H9 (cell line): Measurements from ENCODE around the gene GPR68. TPM values are rescaled to one million over a fixed set of nuclear protein-coding genes. Genes with fewer than 3 reads are reported as not detected.
"Not testable (repeated sequence)": the region's sequence is repeated elsewhere in the genome, so short reads cannot be mapped to it uniquely, and the experiment has no call there.

Experiments
- DNase-seq: peaks from one replicate; pipeline ENCODE4 v3.0.0-alpha.2; 2017
- H2AFZ ChIP-seq: one replicate; pipeline ENCODE4 v1.6.1; 2013; ENCODE audit warnings: mild to moderate bottlenecking, low read length, control low read depth, moderate library complexity
- H2AK5ac ChIP-seq: 2 replicates; pipeline ENCODE4 v1.6.1; 2013; ENCODE audit warnings: low read length, control low read depth, mixed read lengths; ENCODE audit not compliant: insufficient read length
- H2BK120ac ChIP-seq: one replicate; pipeline ENCODE4 v1.6.1; 2013; ENCODE audit warnings: low read depth, mild to moderate bottlenecking, low read length, control low read depth, inconsistent platforms; ENCODE audit not compliant: poor library complexity, severe bottlenecking
- H2BK12ac ChIP-seq: 2 replicates; pipeline ENCODE4 v1.6.1; 2013; ENCODE audit warnings: low read length, control low read depth, mixed read lengths, low read depth; ENCODE audit not compliant: insufficient read length
- H2BK15ac ChIP-seq: 2 replicates; pipeline ENCODE4 v1.6.1; 2013; ENCODE audit warnings: low read depth, low read length, control low read depth
- H2BK20ac ChIP-seq: one replicate; pipeline ENCODE4 v1.6.1; 2013; ENCODE audit warnings: low read depth, mild to moderate bottlenecking, low read length, control low read depth, inconsistent platforms; ENCODE audit not compliant: poor library complexity, severe bottlenecking
- H2BK5ac ChIP-seq: 2 replicates; pipeline ENCODE4 v1.6.1; 2013; ENCODE audit warnings: low read length, control low read depth, mixed read lengths; ENCODE audit not compliant: insufficient read length
- H3K14ac ChIP-seq: 2 replicates; pipeline ENCODE4 v1.6.1; 2013; ENCODE audit warnings: low read length, control low read depth; ENCODE audit not compliant: insufficient read depth
- H3K18ac ChIP-seq: 2 replicates; pipeline ENCODE4 v1.6.1; 2013; ENCODE audit warnings: low read depth, mild to moderate bottlenecking, mixed read lengths, low read length, control low read depth; ENCODE audit not compliant: insufficient read length
- H3K23ac ChIP-seq: 2 replicates; pipeline ENCODE4 v1.6.1; 2013; ENCODE audit warnings: low read length, control low read depth, mixed read lengths, low read depth; ENCODE audit not compliant: insufficient read length
- H3K23me2 ChIP-seq: 2 replicates; pipeline ENCODE4 v1.6.1; 2013; ENCODE audit warnings: low read depth, mild to moderate bottlenecking, mixed read lengths, low read length, control low read depth; ENCODE audit not compliant: insufficient read length, poor library complexity, severe bottlenecking
- H3K27ac ChIP-seq: 2 replicates; pipeline ENCODE4 v1.5.1; 2013; ENCODE audit warnings: low read length, control low read depth, mixed read lengths, low read depth; ENCODE audit not compliant: insufficient read length
- H3K27me3 ChIP-seq: 2 replicates; pipeline ENCODE4 v1.6.1; 2013; ENCODE audit warnings: low read length, control low read depth, inconsistent platforms; ENCODE audit not compliant: insufficient read depth
- H3K4ac ChIP-seq: 2 replicates; pipeline ENCODE4 v1.6.1; 2013; ENCODE audit warnings: low read depth, mild to moderate bottlenecking, control low read depth, inconsistent platforms, low read length, moderate library complexity
- H3K4me1 ChIP-seq: 2 replicates; pipeline ENCODE4 v1.6.1; 2013; ENCODE audit warnings: low read length, control low read depth, inconsistent platforms; ENCODE audit not compliant: insufficient read depth
- H3K4me2 ChIP-seq: 2 replicates; pipeline ENCODE4 v1.6.1; 2013; ENCODE audit warnings: low read length, control low read depth, mixed read lengths; ENCODE audit not compliant: insufficient read length, insufficient read depth
- H3K56ac ChIP-seq: 2 replicates; pipeline ENCODE4 v1.6.1; 2013; ENCODE audit warnings: low read depth, mild to moderate bottlenecking, mixed read lengths, low read length, control low read depth; ENCODE audit not compliant: insufficient read length
- H3K79me1 ChIP-seq: 2 replicates; pipeline ENCODE4 v1.6.1; 2013; ENCODE audit warnings: low read depth, mild to moderate bottlenecking, moderate library complexity, low read length, control low read depth, inconsistent platforms; ENCODE audit not compliant: insufficient read depth, poor library complexity, severe bottlenecking
- H3K79me2 ChIP-seq: 2 replicates; pipeline ENCODE4 v1.6.1; 2013; ENCODE audit warnings: low read length, control low read depth, inconsistent platforms; ENCODE audit not compliant: insufficient read depth
- H3K9ac ChIP-seq: 2 replicates; pipeline ENCODE4 v1.6.1; 2013; ENCODE audit warnings: low read length, control low read depth, mixed read lengths; ENCODE audit not compliant: insufficient read length; ENCODE audit errors: extremely low read depth
- H3K9me3 ChIP-seq: one replicate; pipeline ENCODE4 v1.6.1; 2013; ENCODE audit warnings: low read depth, low read length, inconsistent platforms; ENCODE audit not compliant: control insufficient read depth
- H3T11ph ChIP-seq: one replicate; pipeline ENCODE4 v1.6.1; 2013; ENCODE audit warnings: mild to moderate bottlenecking, low read length, control low read depth, inconsistent platforms
- H4K20me1 ChIP-seq: one replicate; pipeline ENCODE4 v1.6.1; 2013; ENCODE audit not compliant: control insufficient read depth, insufficient read length, insufficient read depth
- H4K5ac ChIP-seq: 2 replicates; pipeline ENCODE4 v1.6.1; 2013; ENCODE audit warnings: low read depth, mild to moderate bottlenecking, mixed read lengths, low read length, control low read depth; ENCODE audit not compliant: insufficient read length
- H4K8ac ChIP-seq: replicated peaks from 2 replicates; pipeline ENCODE4 v1.6.1; 2013; ENCODE audit warnings: low read length, control low read depth, mixed read lengths, low read depth; ENCODE audit not compliant: insufficient read length
- H4K91ac ChIP-seq: 2 replicates; pipeline ENCODE4 v1.6.1; 2013; ENCODE audit warnings: low read depth, mild to moderate bottlenecking, moderate library complexity, mixed read lengths, low read length, control low read depth; ENCODE audit not compliant: insufficient read length
- H3K27ac Mint-ChIP-seq, 3 experiments: 2 replicates in 2 of 3; 3 replicates in 1 of 3; pipeline ENCODE4 v1.8.0; 2020 to 2021; ENCODE audit warnings: mixed read lengths in 3 of 3, mild to moderate bottlenecking in 1 of 3, moderate library complexity in 1 of 3
- H3K27me3 Mint-ChIP-seq: 2 replicates; pipeline ENCODE4 v1.8.0; 2021; ENCODE audit warnings: low read depth, mild to moderate bottlenecking, moderate library complexity, mixed read lengths
- H3K36me3 Mint-ChIP-seq, 3 experiments: 2 replicates in 2 of 3; 3 replicates in 1 of 3; pipeline ENCODE4 v1.8.0; 2020 to 2021; ENCODE audit warnings: low read depth in 3 of 3, mixed read lengths in 3 of 3; ENCODE audit not compliant: insufficient read depth in 1 of 3
- H3K4me1 Mint-ChIP-seq, 2 experiments: 2 replicates each; pipeline ENCODE4 v1.8.0; 2020; ENCODE audit warnings: mixed read lengths in 2 of 2
- H3K4me3 Mint-ChIP-seq, 2 experiments: 2 replicates in 1 of 2; 3 replicates in 1 of 2; pipeline ENCODE4 v1.8.0; 2020 to 2021; ENCODE audit warnings: mild to moderate bottlenecking in 2 of 2, mixed read lengths in 2 of 2, moderate library complexity in 1 of 2
- H3K9me3 Mint-ChIP-seq, 2 experiments: 2 replicates in 1 of 2; 3 replicates in 1 of 2; pipeline ENCODE4 v1.8.0; 2020; ENCODE audit warnings: mild to moderate bottlenecking in 2 of 2, mixed read lengths in 2 of 2, moderate library complexity in 1 of 2
- WGBS: extraction: QIAGEN DNeasy Blood & Tissue Kit; methylation state at CpG from one replicate; pipeline ENCODE4 v1.1.7; 2013; ENCODE audit warnings: missing lambda C conversion rate, low lambda C conversion rate, mixed read lengths; ENCODE audit not compliant: insufficient read length; ENCODE audit errors: extremely low coverage; 5-methylcytosine and 5-hydroxymethylcytosine counted together
- total RNA-seq: library from RNA; stranded (reverse); gene quantifications from 2 replicates; pipeline ENCODE4 v1.2.1, GENCODE V29; 2021
- TF ChIP-seq, protein P1 (sequence below): fragments of 200-600 bp; sonication (generic); conservative IDR thresholded peaks from 3 replicates; pipeline ENCODE4 v1.8.0; 2021; ENCODE audit warnings: antibody characterized with exemption, mild to moderate bottlenecking

The GPR68 gene
- total RNA-seq, 1 experiment from 2014 or later: 0.33 TPM

DNA sequence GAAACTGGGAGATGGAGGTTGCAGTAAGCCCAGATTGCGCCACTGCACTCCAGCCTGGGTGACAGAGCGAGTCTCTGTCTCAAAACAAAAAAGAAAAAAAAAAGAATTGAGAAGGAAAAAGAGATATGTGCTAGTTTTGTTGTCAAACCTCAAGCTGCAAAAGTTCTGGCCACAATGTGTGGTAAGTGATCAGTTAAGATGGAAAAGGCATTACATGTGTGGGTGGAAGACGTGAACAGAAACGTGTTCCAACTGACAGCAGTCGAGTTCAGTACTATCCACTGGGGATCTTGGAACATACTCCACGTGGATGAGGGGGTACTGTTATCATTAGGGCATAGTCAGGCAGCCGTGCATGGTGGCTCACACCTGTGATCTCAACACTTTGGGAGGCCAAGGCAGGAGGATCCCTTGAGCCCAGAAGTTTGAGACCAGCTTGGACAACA is 17.3 kb downstream of the GPR68 start:
- H3K56ac ChIP-seq: no peak overlapping the region
- no peaks in the 10 kb centered on the region for H4K20me1 ChIP-seq
- H2BK20ac ChIP-seq: no peak overlapping the region
- peaks cover 5% of the 10 kb centered on the region for H3K27me3 Mint-ChIP-seq
- H3K27ac Mint-ChIP-seq: no peak overlapping the region; a peak in 1 of 7 replicates
- no peaks in the 10 kb centered on the region for H3K79me1 ChIP-seq
- H3K4me1 Mint-ChIP-seq: peaks cover 19 to 22% of the 10 kb centered on the region in 2 experiments
- no peak overlapping the region for H4K8ac ChIP-seq
- peaks cover 4% of the 10 kb centered on the region for H3K4me1 ChIP-seq
- no peak overlapping the region for H3K4me3 Mint-ChIP-seq
- H2AFZ ChIP-seq: no peak overlapping the region
- H3K23ac ChIP-seq: no peak overlapping the region
- H3K4me2 ChIP-seq: no peak overlapping the region
- H3K36me3 Mint-ChIP-seq: peaks cover 12 to 19% (median 14%) of the 10 kb centered on the region in 3 experiments
- no peak overlapping the region for H2BK12ac ChIP-seq
- H3K79me2 ChIP-seq: no peaks in the 10 kb centered on the region
- no peaks in the 10 kb centered on the region for H3K9me3 ChIP-seq
- TF ChIP-seq, protein P1, sequence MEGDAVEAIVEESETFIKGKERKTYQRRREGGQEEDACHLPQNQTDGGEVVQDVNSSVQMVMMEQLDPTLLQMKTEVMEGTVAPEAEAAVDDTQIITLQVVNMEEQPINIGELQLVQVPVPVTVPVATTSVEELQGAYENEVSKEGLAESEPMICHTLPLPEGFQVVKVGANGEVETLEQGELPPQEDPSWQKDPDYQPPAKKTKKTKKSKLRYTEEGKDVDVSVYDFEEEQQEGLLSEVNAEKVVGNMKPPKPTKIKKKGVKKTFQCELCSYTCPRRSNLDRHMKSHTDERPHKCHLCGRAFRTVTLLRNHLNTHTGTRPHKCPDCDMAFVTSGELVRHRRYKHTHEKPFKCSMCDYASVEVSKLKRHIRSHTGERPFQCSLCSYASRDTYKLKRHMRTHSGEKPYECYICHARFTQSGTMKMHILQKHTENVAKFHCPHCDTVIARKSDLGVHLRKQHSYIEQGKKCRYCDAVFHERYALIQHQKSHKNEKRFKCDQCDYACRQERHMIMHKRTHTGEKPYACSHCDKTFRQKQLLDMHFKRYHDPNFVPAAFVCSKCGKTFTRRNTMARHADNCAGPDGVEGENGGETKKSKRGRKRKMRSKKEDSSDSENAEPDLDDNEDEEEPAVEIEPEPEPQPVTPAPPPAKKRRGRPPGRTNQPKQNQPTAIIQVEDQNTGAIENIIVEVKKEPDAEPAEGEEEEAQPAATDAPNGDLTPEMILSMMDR: no peak
- H3K9ac ChIP-seq: no peak overlapping the region
- no peak overlapping the region for H3K14ac ChIP-seq
- H2AK5ac ChIP-seq: no peak overlapping the region
- H3K9me3 Mint-ChIP-seq: peaks cover 10 to 16% of the 10 kb centered on the region in 2 experiments; a peak in 4 of 5 replicates
- DNase-seq: no peak
- H4K5ac ChIP-seq: no peak overlapping the region
- no peaks in the 10 kb centered on the region for H3K27me3 ChIP-seq
- no peak overlapping the region for H4K91ac ChIP-seq
- no peak overlapping the region for H3T11ph ChIP-seq
- H2BK5ac ChIP-seq: no peak overlapping the region
- no peak overlapping the region for H3K27ac ChIP-seq
- no peak overlapping the region for H2BK120ac ChIP-seq
- no CpG with 5 or more reads among the region's 7 CpGs for WGBS
- no peak overlapping the region for H3K18ac ChIP-seq
- no peak overlapping the region for H2BK15ac ChIP-seq
- H3K4ac ChIP-seq: no peak overlapping the region
- no peaks in the 10 kb centered on the region for H3K23me2 ChIP-seq

DNA sequence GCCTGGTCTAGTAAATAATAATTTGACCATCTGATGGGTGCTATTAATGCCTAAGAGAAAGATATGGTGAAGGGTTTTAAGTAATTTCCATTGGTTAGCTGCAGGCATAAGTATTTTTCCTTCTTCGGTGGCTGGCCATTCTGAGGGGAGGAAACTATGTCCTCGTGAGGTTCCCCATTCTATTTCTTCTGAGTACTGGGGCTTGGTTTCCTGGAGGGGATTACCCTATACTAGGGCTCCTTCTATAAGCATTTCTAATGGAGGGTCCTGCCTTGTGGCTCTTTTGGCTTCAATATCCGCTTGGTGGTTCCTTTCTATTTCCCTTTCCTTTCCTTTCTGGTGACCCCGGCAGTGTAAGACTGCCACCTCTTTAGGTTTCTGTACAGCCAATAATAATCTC is 18.1 kb downstream of the GPR68 start:
- H3K27ac ChIP-seq, H3K9me3 ChIP-seq, H4K5ac ChIP-seq, H2AFZ ChIP-seq, H3T11ph ChIP-seq, H3K79me1 ChIP-seq, H3K56ac ChIP-seq, H2BK20ac ChIP-seq, H2BK120ac ChIP-seq, H3K18ac ChIP-seq, H3K23ac ChIP-seq, H3K27me3 ChIP-seq, H4K20me1 ChIP-seq, H3K79me2 ChIP-seq, H3K4ac ChIP-seq, H3K14ac ChIP-seq, H2AK5ac ChIP-seq, H3K27ac Mint-ChIP-seq, DNase-seq, H3K4me1 ChIP-seq, H3K27me3 Mint-ChIP-seq, H4K8ac ChIP-seq, H4K91ac ChIP-seq, H3K23me2 ChIP-seq, H3K9ac ChIP-seq, H2BK15ac ChIP-seq, H3K4me2 ChIP-seq, H3K4me3 Mint-ChIP-seq, H2BK12ac ChIP-seq, H2BK5ac ChIP-seq: not testable (repeated sequence)
- peaks cover 14 to 15% (median 14%) of the 10 kb centered on the region in 3 experiments for H3K36me3 Mint-ChIP-seq
- peaks cover 10 to 15% of the 10 kb centered on the region in 2 experiments; a peak in 4 of 5 replicates for H3K9me3 Mint-ChIP-seq
- peaks cover 19 to 28% of the 10 kb centered on the region in 2 experiments for H3K4me1 Mint-ChIP-seq
- no CpG with 5 or more reads among the region's 4 CpGs for WGBS
